GM18526 (cell line): ENCODE results near the gene GPR108.

Experiments
- POLR2A ChIP-seq: IDR thresholded peaks from 3 replicates; pipeline ENCODE4 v1.6.1; 2011; ENCODE audit not compliant: insufficient read length; ENCODE audit errors: extremely low read depth

Gene GPR108

GRCh38 chr19:6766357-6767080 lies 29.1 kb upstream of the GPR108 start:
- TF ChIP-seq POLR2A: no peak

GRCh38 chr19:6765738-6766356 lies 28.5 kb upstream of the GPR108 start:
- no peak for TF ChIP-seq POLR2A

- no peak for TF ChIP-seq POLR2A
These were observed 23.8 kb upstream of the GPR108 start for GRCh38 chr19:6761053-6761676.

- no peak for TF ChIP-seq POLR2A
These were observed 23.2 kb upstream of the GPR108 start for GRCh38 chr19:6760606-6761005.

GRCh38 chr19:6754653-6755463 lies 17.5 kb upstream of the GPR108 start:
- TF ChIP-seq POLR2A: no peak

GRCh38 chr19:6754136-6754535 lies 16.8 kb upstream of the GPR108 start:
- no peak for TF ChIP-seq POLR2A

GRCh38 chr19:6753178-6754031 lies 16.0 kb upstream of the GPR108 start:
- peak; percentile 17 for TF ChIP-seq POLR2A

- no peak for TF ChIP-seq POLR2A
These were observed 15.1 kb upstream of the GPR108 start for GRCh38 chr19:6752256-6753177.

GRCh38 chr19:6751189-6751588 lies 13.8 kb upstream of the GPR108 start:
- TF ChIP-seq POLR2A: no peak

- TF ChIP-seq POLR2A: no peak
These were observed 12.7 kb upstream of the GPR108 start for GRCh38 chr19:6750062-6750461.

- no peak for TF ChIP-seq POLR2A
These were observed 8.6 kb upstream of the GPR108 start for GRCh38 chr19:6745965-6746364.

GRCh38 chr19:6744381-6745301 lies 7.3 kb upstream of the GPR108 start:
- TF ChIP-seq POLR2A: no peak
